ENCODE data around the gene CYP24A1. TPM values are rescaled to one million over a fixed set of nuclear protein-coding genes. Genes with fewer than 3 reads are reported as not detected.
A peak's percentile ranks its signal among the peaks of the same experiment; 100 is the strongest.

The CYP24A1 gene
- total RNA-seq, 1 donor from 2014 or later: not detected

- Histone ChIP-seq H3F3A (ENCODE audit: low read depth) (no peaks in the 10 kb centered on the region), H4K20me1 (ENCODE audit: low read depth) (no peaks in the 10 kb centered on the region), H3K36me3 (no peaks in the 10 kb centered on the region), H2AFZ (replicated peaks) (peak overlapping the region; percentile 82), H3K9ac (no peak overlapping the region), H3K9me3 (ENCODE audit: low read depth) (no peaks in the 10 kb centered on the region), H3K4me3 (no peak overlapping the region), H3K27me3 (no peaks in the 10 kb centered on the region), H3K27ac (no peak overlapping the region), H3K79me2 (ENCODE audit: low read depth) (no peaks in the 10 kb centered on the region), H3K4me1 (no peaks in the 10 kb centered on the region), H3K4me2 (no peak overlapping the region)
- no peaks in the 10 kb centered on the region for H3K36me3 Mint-ChIP-seq
- no peak overlapping the region for H3K27ac Mint-ChIP-seq
- no peak for TF ChIP-seq EZH2phosphoT487 (IDR thresholded peaks at IDR 0.05)
- no peak for TF ChIP-seq CTCF (IDR thresholded peaks at IDR 0.05)
- no peaks in the 10 kb centered on the region for H3K9me3 Mint-ChIP-seq
- no peaks in the 10 kb centered on the region for H3K4me1 Mint-ChIP-seq
- H3K4me3 Mint-ChIP-seq: no peak overlapping the region
- peaks cover 5% of the 10 kb centered on the region for H3K27me3 Mint-ChIP-seq (ENCODE audit: insufficient read depth, low read depth)
- no peak for DNase-seq (ENCODE audit: low spot score)
Observed at GRCh38 chr20:54152227-54153040, 21.4 kb downstream of the CYP24A1 start.

GRCh38 chr20:54151511-54152226 lies 22.1 kb downstream of the CYP24A1 start:
- H3K9me3 Mint-ChIP-seq: no peaks in the 10 kb centered on the region
- H3K4me3 Mint-ChIP-seq: no peak overlapping the region
- TF ChIP-seq EZH2 (IDR thresholded peaks at IDR 0.05) (no peak), CTCF (IDR thresholded peaks at IDR 0.05) (no peak), EZH2phosphoT487 (IDR thresholded peaks at IDR 0.05) (no peak)

GRCh38 chr20:54151075-54151439 lies 22.7 kb downstream of the CYP24A1 start:
- no peaks in the 10 kb centered on the region for H3K9me3 Mint-ChIP-seq
- no peaks in the 10 kb centered on the region for H3K4me1 Mint-ChIP-seq
- H3K27ac Mint-ChIP-seq: no peak overlapping the region
- H3K27me3 ChIP-seq: no peaks in the 10 kb centered on the region
- DNase-seq (ENCODE audit: low spot score): no peak
- no peaks in the 10 kb centered on the region for H3F3A ChIP-seq (ENCODE audit: low read depth)
- H3K36me3 Mint-ChIP-seq: no peaks in the 10 kb centered on the region
- H3K27ac ChIP-seq: no peak overlapping the region
- no peak overlapping the region for H3K4me3 Mint-ChIP-seq
- H3K79me2 ChIP-seq (ENCODE audit: low read depth): no peaks in the 10 kb centered on the region
- no peaks in the 10 kb centered on the region for H3K36me3 ChIP-seq
- no peak overlapping the region for H2AFZ ChIP-seq (replicated peaks)
- H3K9ac ChIP-seq: no peak overlapping the region
- peaks cover 5% of the 10 kb centered on the region for H3K27me3 Mint-ChIP-seq (ENCODE audit: insufficient read depth, low read depth)
- H4K20me1 ChIP-seq (ENCODE audit: low read depth): no peaks in the 10 kb centered on the region
- no peaks in the 10 kb centered on the region for H3K4me1 ChIP-seq
- no peak overlapping the region for H3K4me3 ChIP-seq
- TF ChIP-seq CTCF (IDR thresholded peaks at IDR 0.05) (no peak), EZH2phosphoT487 (IDR thresholded peaks at IDR 0.05) (no peak), EZH2 (IDR thresholded peaks at IDR 0.05) (no peak)
- no peak overlapping the region for H3K4me2 ChIP-seq
- H3K9me3 ChIP-seq (ENCODE audit: low read depth): no peaks in the 10 kb centered on the region

More at GRCh38 chr20:54151511-54152226, 22.1 kb downstream of the CYP24A1 start:
- Histone ChIP-seq H3K36me3 (no peaks in the 10 kb centered on the region), H2AFZ (replicated peaks) (peak overlapping the region; percentile 82), H3K4me2 (no peak overlapping the region), H3K9me3 (ENCODE audit: low read depth) (no peaks in the 10 kb centered on the region), H3K79me2 (ENCODE audit: low read depth) (no peaks in the 10 kb centered on the region), H3K9ac (no peak overlapping the region), H3K27me3 (no peaks in the 10 kb centered on the region), H3K4me1 (no peaks in the 10 kb centered on the region), H4K20me1 (ENCODE audit: low read depth) (no peaks in the 10 kb centered on the region), H3K4me3 (no peak overlapping the region), H3F3A (ENCODE audit: low read depth) (no peaks in the 10 kb centered on the region), H3K27ac (no peak overlapping the region)
- Mint-ChIP-seq H3K27me3 (ENCODE audit: insufficient read depth, low read depth) (peaks cover 5% of the 10 kb centered on the region), H3K27ac (no peak overlapping the region), H3K36me3 (no peaks in the 10 kb centered on the region), H3K4me1 (no peaks in the 10 kb centered on the region)
- no peak for DNase-seq (ENCODE audit: low spot score)

Measured in neural progenitor cell (in vitro differentiated cells).